ENCODE results near the gene UNG.

DNA sequence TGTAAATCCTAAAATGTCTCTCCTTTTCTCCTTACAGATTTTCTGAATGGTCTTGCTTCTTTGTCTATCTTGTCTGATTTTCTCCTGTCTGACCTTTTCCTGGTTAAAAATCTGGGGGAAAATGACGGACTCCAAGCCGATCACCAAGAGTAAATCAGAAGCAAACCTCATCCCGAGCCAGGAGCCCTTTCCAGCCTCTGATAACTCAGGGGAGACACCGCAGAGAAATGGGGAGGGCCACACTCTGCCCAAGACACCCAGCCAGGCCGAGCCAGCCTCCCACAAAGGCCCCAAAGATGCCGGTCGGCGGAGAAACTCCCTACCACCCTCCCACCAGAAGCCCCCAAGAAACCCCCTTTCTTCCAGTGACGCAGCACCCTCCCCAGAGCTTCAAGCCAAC, 42.0 kb downstream of the UNG start:
- no peak for TF ChIP-seq EZH2phosphoT487 (IDR thresholded peaks at IDR 0.05; ENCODE audit: borderline replicate concordance)
- TF ChIP-seq TCF7L2 (IDR thresholded peaks at IDR 0.05; ENCODE audit: borderline replicate concordance, extremely low read depth, insufficient read depth, insufficient read length) = no peak
- no peak for TF ChIP-seq FOSL1 (IDR thresholded peaks at IDR 0.05; ENCODE audit: low read depth)

Data from HCT116 (cell line).